ENCODE measurements around the gene FAM98C.

Gene FAM98C

GRCh38 chr19:38377052-38377451 lies 25.8 kb upstream of the FAM98C start:
- DNase-seq (ENCODE audit: low read depth in 2 of 2), result no peak

- no peak for DNase-seq (ENCODE audit: low read depth in 2 of 2)
Measured at GRCh38 chr19:38378866-38379265, 24.0 kb upstream of the FAM98C start.

DNA sequence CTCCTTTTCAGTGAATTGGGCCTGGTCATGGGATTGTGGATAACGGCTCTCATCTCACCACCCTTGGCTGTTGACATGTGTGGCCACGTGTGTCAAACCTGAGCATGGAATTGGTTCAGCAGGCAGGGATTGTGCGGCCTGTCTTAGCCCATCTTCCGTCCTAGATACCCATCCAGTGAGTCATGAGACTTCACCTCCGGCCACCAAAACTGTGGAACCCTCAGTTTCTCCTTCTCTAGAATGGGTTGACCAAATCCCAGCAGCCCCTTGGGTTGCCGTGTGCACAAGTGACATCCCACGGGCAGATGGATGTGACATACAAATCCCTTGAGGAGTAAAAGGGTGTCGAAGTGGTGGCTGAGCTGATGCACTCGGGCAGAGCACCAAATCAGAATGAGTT lies 21.8 kb upstream of the FAM98C start:
- no peak for DNase-seq (ENCODE audit: low read depth in 2 of 2)

DNA sequence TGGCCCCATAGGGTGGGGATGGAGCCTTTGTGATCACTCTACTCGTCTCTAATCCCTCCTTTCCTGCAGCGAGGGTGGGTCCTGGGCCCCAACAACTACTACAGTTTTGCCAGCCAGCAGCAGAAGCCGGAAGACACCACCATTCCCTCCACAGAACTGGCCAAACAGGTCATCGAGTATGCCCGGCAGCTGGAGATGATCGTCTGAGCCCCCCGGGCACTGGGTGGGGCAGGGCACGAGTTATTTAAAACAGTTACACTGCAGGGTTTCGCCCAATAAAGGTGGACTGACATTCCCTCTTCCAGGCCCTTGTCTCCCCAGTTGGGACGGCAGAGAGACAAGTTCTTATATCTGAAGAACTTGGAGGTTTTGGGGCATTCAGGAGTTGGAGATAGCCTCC lies 19.7 kb upstream of the FAM98C start:
- no peak for DNase-seq (ENCODE audit: low read depth in 2 of 2)

GRCh38 chr19:38383743-38384142 lies 19.1 kb upstream of the FAM98C start:
- DNase-seq (ENCODE audit: low read depth in 2 of 2), result no peak

GRCh38 chr19:38384209-38385027 lies 18.5 kb upstream of the FAM98C start:
- DNase-seq (ENCODE audit: low read depth in 2 of 2), result no peak

DNA sequence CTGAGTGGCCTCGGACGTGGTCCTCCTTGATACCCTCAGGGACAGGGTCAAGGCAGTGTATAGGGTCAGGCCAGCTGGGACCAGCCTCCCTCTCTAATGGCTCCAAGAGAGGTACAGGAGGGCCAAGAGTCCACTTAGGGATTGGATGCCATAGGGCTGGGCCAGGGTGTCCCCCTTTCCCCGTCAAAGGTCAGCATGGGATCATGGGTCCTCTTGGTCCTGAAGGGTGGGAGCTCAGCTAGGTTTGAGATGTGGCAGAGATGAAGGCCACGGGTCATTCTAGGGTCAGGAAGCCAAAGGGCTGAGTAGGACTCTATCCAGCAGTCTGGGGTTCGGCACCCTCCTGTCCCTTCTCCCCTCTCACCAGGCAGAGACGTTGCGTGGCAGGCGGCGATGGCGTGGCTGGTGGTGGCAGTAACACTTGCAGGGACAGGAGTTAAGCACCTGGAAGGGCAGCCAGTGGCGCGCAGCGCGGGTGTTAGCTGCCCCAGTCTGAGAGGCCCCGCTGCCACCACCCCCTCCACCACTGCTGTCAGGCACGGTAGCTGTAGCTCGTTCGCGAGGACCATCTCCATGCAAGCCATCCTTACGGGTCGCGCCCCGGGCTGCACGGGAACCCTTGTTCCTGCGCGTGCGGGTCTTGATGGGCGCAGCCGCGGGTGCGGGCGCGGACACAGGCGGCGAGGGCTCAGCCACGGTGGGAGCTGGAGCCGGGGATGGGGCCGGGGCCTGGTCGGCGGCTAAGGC lies 17.7 kb upstream of the FAM98C start:
- no peak for DNase-seq (ENCODE audit: low read depth in 2 of 2)

DNA sequence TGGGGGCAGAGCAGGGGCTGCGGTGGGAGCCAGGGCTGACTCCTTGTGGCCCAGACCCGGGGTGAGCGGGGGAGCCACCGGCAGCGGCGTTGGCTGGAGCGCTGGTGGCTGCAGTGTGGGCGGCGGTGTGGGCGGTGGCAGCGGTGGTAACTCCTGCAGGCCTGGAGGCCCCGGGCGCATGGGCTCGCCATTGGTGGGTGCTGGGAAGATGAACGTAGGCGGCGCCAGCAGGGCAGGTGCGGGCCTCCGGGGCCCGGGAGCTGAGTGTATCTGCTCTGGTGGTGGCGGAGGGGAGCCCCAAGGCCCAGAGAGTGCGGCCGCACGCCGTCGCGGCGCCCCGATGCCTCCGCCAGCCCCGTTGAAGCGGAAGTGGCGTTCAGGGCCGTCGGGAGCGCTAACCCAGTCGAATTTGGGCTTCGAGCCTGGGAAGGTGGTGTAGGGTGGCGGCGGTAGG lies 17.1 kb upstream of the FAM98C start:
- DNase-seq (ENCODE audit: low read depth in 2 of 2), result no peak

DNA sequence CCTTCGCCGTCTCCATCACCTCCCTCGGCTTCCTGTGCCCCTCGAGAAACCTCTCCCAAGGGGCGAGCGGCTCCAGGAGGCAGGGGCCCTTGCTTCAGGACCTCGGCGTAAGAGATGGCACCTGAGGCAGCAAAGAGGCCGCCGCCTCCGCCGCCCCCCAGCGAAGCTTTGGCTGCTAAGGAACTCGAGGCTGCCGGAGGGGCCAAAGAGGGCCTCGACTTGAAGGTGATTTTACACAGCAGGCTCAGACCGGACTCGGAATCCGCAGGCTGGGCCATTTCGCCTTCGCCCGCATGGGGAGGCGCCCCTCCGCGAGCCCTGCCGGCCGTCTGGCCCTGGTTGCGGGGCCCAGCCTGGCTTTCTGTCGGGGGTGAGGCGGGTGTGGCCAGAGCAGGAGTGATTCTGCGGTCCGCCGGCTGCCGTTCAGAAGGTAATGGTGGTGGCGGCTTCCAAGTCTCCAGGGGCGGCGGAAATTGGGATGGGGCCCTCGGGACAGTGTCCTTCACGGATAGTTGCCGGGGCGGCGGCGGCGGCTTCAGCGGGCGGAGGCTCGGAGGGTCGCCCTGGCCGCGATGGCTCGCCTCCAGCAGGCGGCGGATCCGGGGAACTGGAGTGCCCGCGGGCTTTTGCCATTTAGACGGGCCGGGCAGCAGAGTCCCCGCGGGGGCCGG lies 16.5 kb upstream of the FAM98C start:
- no peak for DNase-seq (ENCODE audit: low read depth in 2 of 2)

DNA sequence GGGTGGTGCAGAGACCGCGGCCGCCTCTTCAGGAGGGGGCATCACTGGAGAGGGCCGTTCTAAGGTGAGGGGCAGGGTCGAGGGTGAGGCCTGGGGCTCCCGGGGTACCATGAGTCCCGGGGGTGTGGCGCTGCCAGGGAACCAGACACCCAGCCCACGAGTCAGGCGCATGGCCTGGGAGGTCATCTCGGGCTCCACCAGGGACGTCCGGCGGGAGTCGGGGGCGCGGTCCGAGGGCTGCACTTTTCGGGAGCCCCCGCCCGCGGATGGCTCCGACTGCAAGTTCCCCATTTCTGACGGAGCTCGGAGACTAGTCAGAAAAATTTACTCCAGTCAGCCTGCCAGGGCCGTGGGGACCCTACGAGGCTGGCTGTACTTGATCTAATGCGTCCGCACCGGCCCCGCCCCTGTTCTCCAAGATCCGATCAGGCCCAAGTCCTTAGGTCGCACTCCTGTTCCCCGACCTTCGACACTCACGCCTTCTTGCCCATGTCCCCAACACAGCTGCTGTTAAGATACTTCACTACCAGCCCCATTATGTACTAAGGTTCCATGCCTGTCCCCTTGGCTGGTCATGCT lies 15.8 kb upstream of the FAM98C start:
- DNase-seq (ENCODE audit: low read depth in 2 of 2), result no peak

DNA sequence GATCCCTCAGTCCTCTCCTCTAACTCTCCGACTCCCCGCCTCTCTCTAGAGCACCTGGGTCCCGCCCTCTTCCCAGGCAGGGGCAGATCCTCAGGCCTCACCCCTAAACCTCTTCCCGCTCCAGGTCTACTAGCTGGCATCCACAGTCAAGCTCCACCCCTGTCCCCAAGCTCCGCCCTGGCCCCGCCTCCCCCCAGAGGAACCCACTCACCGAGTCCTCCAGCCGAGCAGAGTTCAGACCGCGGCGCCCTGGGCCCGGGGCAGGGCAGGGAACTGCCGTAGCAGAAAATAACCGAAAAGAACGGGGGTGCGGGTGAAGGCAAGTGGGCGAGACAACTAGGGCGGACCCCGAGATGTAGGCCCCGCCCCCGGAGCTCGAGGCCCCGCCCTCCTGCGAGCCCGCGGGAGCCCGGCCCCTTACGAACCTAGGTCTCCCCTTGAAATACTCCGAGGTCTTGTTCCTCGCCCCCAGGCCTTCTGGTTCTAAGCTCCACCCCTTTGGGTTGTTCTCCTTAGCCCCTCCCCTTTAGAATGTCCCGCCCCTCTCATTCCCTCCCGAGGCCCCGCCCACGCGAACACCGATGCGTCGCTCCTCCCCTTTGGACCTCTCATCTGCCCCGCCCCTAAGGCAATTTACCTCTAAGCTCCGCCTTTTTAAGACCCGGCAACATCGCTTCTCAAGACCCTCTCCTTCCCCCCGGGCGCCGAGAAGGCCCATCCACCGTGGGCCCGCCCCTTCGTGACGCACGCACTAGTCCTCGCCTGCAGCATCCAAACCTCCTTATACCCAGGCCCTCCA lies 15.1 kb upstream of the FAM98C start, which contains the start of gene GGN:
GGN (minus strand) TSS at position 485 of the 799 bp plus-strand sequence. CDS start 773 bp downstream, outside the sequence.
- DNase-seq (ENCODE audit: low read depth in 2 of 2), result peak; percentile 43 to 70

DNA sequence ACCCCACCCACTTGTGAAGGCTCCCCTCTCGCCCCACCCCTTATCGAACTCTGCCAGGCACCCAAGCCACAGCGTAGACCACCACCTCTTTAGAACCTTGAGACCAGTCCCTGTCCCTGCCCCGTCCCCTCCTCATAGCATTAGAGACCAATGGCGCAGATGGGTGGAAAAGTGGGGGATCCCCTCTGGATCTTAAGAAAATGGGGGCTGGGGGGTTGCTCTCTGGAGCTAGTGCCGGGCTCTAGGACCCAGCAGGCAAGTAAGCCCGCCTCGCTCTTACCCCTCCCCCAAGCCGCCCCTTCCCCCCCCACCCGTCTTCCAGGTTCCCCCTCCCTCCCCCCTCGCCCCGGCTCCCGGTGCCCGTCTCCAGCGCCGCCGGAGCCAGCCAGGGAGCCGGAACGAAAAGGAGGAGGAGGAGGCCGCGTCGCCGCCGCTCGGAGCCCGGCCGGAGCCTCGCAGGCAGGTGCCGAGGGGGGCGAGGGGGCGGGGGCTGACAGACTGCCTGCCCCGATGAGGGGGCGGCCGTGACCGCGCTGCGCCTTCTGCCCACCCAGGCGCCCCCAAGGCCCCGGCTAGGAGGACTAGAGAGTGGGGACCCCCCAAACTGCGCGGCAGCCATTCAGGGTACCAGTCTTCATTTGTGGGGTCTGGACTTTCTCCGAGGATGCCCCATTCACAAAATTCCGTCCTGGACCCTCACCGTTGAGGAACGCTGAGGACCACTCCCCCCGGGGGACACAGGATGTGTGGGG lies 14.4 kb upstream of the FAM98C start, which contains the start of gene SPRED3:
SPRED3 (plus strand) TSS at position 349 of the 752 bp plus-strand sequence. CDS start 1,606 bp downstream, outside the sequence.
- no peak for DNase-seq (ENCODE audit: low read depth in 2 of 2)

GRCh38 chr19:38389101-38389925 lies 13.6 kb upstream of the FAM98C start:
- no peak for DNase-seq (ENCODE audit: low read depth in 2 of 2)

- no peak for DNase-seq (ENCODE audit: low read depth in 2 of 2)
Measured at GRCh38 chr19:38389957-38390924, 12.7 kb upstream of the FAM98C start.

DNA sequence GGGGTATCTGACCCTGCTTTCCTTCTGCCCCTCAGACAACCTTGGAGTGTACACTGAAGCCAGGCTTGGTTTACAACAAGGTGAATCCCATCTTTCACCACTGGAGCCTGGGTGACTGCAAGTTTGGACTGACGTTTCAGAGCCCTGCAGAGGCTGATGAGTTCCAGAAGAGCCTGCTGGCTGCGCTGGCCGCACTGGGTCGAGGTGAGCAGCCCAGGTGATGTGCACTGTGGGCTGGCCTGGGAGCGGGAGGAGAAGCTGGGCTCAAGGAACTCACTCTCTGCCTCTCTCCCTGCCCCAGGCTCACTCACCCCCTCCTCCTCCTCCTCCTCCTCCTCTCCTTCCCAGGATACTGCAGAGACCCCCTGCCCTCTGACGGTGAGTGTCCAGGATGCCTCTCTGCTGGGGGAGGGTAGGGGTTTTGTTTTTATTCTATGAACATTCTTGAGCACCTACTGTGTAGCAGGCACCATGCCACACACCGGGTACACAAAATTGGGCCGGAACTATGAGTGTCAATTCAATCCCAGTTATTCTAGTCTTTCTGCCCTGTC lies 10.9 kb upstream of the FAM98C start:
- no peak for DNase-seq (ENCODE audit: low read depth in 2 of 2)

- DNase-seq (ENCODE audit: low read depth in 2 of 2), result no peak
Measured at GRCh38 chr19:38392707-38393308, 10.1 kb upstream of the FAM98C start.

- peak in 1 of 2 donors; percentile 40 for DNase-seq (ENCODE audit: low read depth in 2 of 2)
Measured at GRCh38 chr19:38394488-38394887, 8.4 kb upstream of the FAM98C start.

Measured in stimulated activated CD8-positive, alpha-beta memory T cell treated with anti-CD3 and anti-CD28 coated beads, Interleukin-15, amount 100 ng/mL, for 4 hours (primary cell).